Gastrocnemius medialis (tissue), 4 donors: ENCODE data around the gene PIGM.

ENCODE experiments used
- POLR2A ChIP-seq, 2 donors: fragments of 450-650 bp; IDR thresholded peaks; one replicate each; pipeline ENCODE4 v1.6.1; 2017; ENCODE audit warnings: antibody characterized with exemption in 2 of 2, mild to moderate bottlenecking in 2 of 2, moderate library complexity in 2 of 2
- TF ChIP-seq, protein P1 (sequence below), 5 experiments: fragments of 450-650 bp in 3 of 5; fragments of 200-600 bp in 2 of 5; sonication (generic) in 2 of 5; IDR thresholded peaks in 4 of 5; conservative IDR thresholded peaks in 1 of 5; 1 replicate in 4 of 5; 2 replicates in 1 of 5; pipeline ENCODE4 v1.5.1; 2016 to 2019; ENCODE audit warnings: antibody characterized with exemption in 5 of 5, mild to moderate bottlenecking in 3 of 5, moderate library complexity in 3 of 5

DNA sequence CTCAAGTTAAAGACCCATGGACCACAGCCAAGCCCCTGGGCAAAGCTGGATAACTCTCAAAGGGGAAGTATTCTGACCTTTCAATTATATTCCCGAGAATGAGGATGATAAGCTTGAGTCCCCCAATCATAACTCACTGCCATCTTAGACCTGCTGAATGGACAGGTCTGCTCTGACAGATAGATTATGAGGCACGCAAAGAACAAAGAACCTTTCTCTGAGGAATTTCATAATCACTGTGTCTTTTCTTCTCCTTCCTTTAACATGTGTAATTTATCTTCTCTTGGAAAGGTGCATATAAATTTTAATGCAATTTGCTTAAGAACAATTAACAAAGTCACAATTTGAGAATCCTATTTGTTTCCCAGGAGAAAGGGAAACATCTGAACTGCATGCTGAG is 22.0 kb downstream of the PIGM start:
- TF ChIP-seq POLR2A (IDR thresholded peaks at IDR 0.05) = no peak
- TF ChIP-seq, protein P1, sequence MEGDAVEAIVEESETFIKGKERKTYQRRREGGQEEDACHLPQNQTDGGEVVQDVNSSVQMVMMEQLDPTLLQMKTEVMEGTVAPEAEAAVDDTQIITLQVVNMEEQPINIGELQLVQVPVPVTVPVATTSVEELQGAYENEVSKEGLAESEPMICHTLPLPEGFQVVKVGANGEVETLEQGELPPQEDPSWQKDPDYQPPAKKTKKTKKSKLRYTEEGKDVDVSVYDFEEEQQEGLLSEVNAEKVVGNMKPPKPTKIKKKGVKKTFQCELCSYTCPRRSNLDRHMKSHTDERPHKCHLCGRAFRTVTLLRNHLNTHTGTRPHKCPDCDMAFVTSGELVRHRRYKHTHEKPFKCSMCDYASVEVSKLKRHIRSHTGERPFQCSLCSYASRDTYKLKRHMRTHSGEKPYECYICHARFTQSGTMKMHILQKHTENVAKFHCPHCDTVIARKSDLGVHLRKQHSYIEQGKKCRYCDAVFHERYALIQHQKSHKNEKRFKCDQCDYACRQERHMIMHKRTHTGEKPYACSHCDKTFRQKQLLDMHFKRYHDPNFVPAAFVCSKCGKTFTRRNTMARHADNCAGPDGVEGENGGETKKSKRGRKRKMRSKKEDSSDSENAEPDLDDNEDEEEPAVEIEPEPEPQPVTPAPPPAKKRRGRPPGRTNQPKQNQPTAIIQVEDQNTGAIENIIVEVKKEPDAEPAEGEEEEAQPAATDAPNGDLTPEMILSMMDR (IDR thresholded peaks at IDR 0.05 in 4 of 5, conservative IDR thresholded peaks at IDR 0.05 in 1 of 5) = no peak
